ENCODE results near the gene CSE1L.
"Not testable (repeated sequence)": the region's sequence is repeated elsewhere in the genome, so short reads cannot be mapped to it uniquely, and the experiment has no call there.

The CSE1L gene

GRCh38 chr20:49132995-49133478 is 86.9 kb downstream of the CSE1L start:
- peak; percentile 59 for DNase-seq

- DNase-seq = no peak
Measured at GRCh38 chr20:49133571-49133970, 87.5 kb downstream of the CSE1L start.

- not testable (repeated sequence) for DNase-seq
Measured at GRCh38 chr20:49134797-49135196, 88.7 kb downstream of the CSE1L start.

- DNase-seq = no peak
Measured at GRCh38 chr20:49136817-49137571, 90.9 kb downstream of the CSE1L start.

GRCh38 chr20:49138431-49138830 is 92.3 kb downstream of the CSE1L start:
- DNase-seq = no peak

- no peak for DNase-seq
Measured at GRCh38 chr20:49140411-49140810, 94.3 kb downstream of the CSE1L start.

GRCh38 chr20:49140834-49141233 is 94.7 kb downstream of the CSE1L start:
- DNase-seq = no peak

Data from MV-4-11 (cell line).